GM23338 (cell line): ENCODE results near the gene ITGB2.

Experiments
- CREB1 ChIP-seq: fragments of 250-450 bp; sonication (Bioruptor Pico); IDR thresholded peaks from 2 replicates; pipeline ENCODE4 v1.5.0; 2020; ENCODE audit warnings: low read depth, mild to moderate bottlenecking, moderate library complexity
- EZH2 ChIP-seq: fragments of 200-600 bp; sonication (generic); IDR thresholded peaks from one replicate; pipeline ENCODE4 v1.8.0; 2017; ENCODE audit warnings: antibody characterized with exemption, mild to moderate bottlenecking, low read depth; ENCODE audit not compliant: unreplicated experiment
- EZH2phosphoT487 ChIP-seq: fragments of 200-600 bp; sonication (generic); IDR thresholded peaks from one replicate; pipeline ENCODE4 v1.8.1; 2018; ENCODE audit warnings: antibody characterized with exemption; ENCODE audit not compliant: unreplicated experiment
- ZNF114 ChIP-seq: fragments of 250-450 bp; sonication (Bioruptor Pico); IDR thresholded peaks from 2 replicates; pipeline ENCODE4 v1.5.0; 2020; ENCODE audit warnings: mild to moderate bottlenecking, moderate library complexity
- TF ChIP-seq, protein P1 (sequence below), 2 experiments: fragments of 200-600 bp in 1 of 2; sonication (generic) in 1 of 2; conservative IDR thresholded peaks; 2 replicates each; pipeline versions ENCODE4 v1.5.1 to v1.6.1; 2016 to 2017; ENCODE audit warnings: antibody characterized with exemption in 2 of 2, low read depth in 2 of 2, mild to moderate bottlenecking in 2 of 2, moderate library complexity in 1 of 2
- TF ChIP-seq, protein P2 (sequence below): IDR thresholded peaks from one replicate; pipeline ENCODE4 v1.6.1; 2018; ENCODE audit warnings: antibody characterized with exemption; ENCODE audit not compliant: unreplicated experiment

DNA sequence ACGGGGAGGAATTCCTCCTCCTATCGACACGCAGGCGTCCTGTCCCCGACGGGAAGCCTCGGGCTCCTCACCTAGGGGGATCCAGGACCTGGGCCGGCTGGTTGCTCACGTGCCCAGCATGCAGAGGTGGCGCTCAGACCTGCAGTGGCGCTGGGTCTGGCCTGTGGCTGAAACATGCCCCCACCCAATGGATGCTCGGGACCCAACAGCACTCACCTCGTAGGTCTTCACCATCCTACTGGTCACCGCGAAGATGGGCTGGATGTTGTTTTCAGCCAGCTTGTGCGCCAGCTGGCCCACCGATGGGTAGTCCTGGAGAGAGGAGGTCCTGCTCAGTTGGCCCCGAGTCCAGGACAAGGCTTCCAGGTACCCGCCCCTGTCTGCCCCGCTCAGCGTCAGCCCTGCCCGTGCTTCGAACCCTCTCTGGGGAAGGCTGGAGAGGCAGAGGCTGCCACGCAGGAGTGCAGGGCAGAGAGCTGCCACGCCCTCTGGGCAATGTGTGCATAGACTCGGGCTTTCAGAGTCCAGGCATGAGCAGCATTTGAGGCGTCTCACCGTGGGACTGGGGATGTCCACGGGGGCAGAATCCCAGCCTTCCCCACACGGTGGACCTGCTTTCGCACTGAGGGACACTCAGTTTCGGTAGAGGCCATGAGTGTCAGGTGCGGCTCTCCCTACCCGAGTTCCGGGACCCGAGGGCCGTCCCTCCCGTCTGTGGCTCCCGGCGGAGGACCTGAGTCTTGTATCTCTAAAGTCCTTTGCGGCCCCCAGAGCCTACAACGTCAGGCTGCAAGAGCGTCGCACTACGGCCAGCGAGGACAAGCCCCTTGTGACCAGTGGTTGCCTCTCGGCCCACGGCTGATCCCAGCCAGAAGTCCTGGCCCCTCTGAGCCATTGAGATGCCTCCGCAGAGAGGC, 21.6 kb downstream of the ITGB2 start:
- TF ChIP-seq, protein P1, sequence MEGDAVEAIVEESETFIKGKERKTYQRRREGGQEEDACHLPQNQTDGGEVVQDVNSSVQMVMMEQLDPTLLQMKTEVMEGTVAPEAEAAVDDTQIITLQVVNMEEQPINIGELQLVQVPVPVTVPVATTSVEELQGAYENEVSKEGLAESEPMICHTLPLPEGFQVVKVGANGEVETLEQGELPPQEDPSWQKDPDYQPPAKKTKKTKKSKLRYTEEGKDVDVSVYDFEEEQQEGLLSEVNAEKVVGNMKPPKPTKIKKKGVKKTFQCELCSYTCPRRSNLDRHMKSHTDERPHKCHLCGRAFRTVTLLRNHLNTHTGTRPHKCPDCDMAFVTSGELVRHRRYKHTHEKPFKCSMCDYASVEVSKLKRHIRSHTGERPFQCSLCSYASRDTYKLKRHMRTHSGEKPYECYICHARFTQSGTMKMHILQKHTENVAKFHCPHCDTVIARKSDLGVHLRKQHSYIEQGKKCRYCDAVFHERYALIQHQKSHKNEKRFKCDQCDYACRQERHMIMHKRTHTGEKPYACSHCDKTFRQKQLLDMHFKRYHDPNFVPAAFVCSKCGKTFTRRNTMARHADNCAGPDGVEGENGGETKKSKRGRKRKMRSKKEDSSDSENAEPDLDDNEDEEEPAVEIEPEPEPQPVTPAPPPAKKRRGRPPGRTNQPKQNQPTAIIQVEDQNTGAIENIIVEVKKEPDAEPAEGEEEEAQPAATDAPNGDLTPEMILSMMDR (conservative IDR thresholded peaks at IDR 0.05; ENCODE audit: low read depth in 2 of 2) = no peak
- no peak for TF ChIP-seq CREB1 (CRISPR knock-in tag)
- no peak for TF ChIP-seq EZH2
- TF ChIP-seq EZH2phosphoT487 = no peak
- TF ChIP-seq, protein P2, sequence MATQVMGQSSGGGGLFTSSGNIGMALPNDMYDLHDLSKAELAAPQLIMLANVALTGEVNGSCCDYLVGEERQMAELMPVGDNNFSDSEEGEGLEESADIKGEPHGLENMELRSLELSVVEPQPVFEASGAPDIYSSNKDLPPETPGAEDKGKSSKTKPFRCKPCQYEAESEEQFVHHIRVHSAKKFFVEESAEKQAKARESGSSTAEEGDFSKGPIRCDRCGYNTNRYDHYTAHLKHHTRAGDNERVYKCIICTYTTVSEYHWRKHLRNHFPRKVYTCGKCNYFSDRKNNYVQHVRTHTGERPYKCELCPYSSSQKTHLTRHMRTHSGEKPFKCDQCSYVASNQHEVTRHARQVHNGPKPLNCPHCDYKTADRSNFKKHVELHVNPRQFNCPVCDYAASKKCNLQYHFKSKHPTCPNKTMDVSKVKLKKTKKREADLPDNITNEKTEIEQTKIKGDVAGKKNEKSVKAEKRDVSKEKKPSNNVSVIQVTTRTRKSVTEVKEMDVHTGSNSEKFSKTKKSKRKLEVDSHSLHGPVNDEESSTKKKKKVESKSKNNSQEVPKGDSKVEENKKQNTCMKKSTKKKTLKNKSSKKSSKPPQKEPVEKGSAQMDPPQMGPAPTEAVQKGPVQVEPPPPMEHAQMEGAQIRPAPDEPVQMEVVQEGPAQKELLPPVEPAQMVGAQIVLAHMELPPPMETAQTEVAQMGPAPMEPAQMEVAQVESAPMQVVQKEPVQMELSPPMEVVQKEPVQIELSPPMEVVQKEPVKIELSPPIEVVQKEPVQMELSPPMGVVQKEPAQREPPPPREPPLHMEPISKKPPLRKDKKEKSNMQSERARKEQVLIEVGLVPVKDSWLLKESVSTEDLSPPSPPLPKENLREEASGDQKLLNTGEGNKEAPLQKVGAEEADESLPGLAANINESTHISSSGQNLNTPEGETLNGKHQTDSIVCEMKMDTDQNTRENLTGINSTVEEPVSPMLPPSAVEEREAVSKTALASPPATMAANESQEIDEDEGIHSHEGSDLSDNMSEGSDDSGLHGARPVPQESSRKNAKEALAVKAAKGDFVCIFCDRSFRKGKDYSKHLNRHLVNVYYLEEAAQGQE = no peak
- TF ChIP-seq ZNF114 = no peak
